CD4-positive, alpha-beta memory T cell (primary cell): ENCODE results near the gene PLAAT2. TPM values are rescaled to one million over a fixed set of nuclear protein-coding genes. Genes with fewer than 3 reads are reported as not detected.
"Not testable (repeated sequence)": the region's sequence is repeated elsewhere in the genome, so short reads cannot be mapped to it uniquely, and the experiment has no call there.

Experiments
- CTCF ChIA-PET: fragments of 350-600 bp; sonication (Branson Sonifier 250); formaldehyde crosslinking; loops from one replicate; lab custom pipeline; 2021; ENCODE audit warnings: inconsistent platforms; ENCODE audit not compliant: partially characterized antibody; lab: Charles Lee
- POLR2A ChIA-PET: fragments of 350-600 bp; sonication (Branson Sonifier 250); formaldehyde crosslinking; loops from one replicate; lab custom pipeline; 2021; ENCODE audit not compliant: partially characterized antibody; lab: Charles Lee
- DNase-seq, 5 donors: peaks; one replicate each; pipeline versions ENCODE4 v3.0.0 to v3.0.0-alpha.2; 2020 to 2022; ENCODE audit warnings: mixed read lengths in 1 of 5
- H3K27ac ChIP-seq: one replicate; pipeline ENCODE4 v1.7.0; 2013; ENCODE audit warnings: low read depth, low read length
- H3K27me3 ChIP-seq: 2 replicates; pipeline ENCODE4 v1.7.0; 2013; ENCODE audit warnings: mild to moderate bottlenecking, low read length, moderate library complexity; ENCODE audit not compliant: insufficient read depth
- H3K36me3 ChIP-seq: 2 replicates; pipeline ENCODE4 v1.7.0; 2013; ENCODE audit warnings: mild to moderate bottlenecking, low read length, moderate library complexity; ENCODE audit not compliant: insufficient read depth
- H3K4me1 ChIP-seq: 2 replicates; pipeline ENCODE4 v1.7.0; 2013; ENCODE audit warnings: mild to moderate bottlenecking, low read length, moderate library complexity; ENCODE audit not compliant: insufficient read depth
- H3K4me3 ChIP-seq, 2 donors: one replicate each; pipeline ENCODE4 v1.7.0; 2013; ENCODE audit warnings: low read length in 2 of 2, mild to moderate bottlenecking in 1 of 2
- H3K9me3 ChIP-seq, 2 donors: one replicate each; pipeline ENCODE4 v1.7.0; 2013; ENCODE audit warnings: low read length in 2 of 2, control low read depth in 1 of 2; ENCODE audit not compliant: control insufficient read depth in 1 of 2
- H3K27ac Mint-ChIP-seq, 7 donors: one replicate each; pipeline ENCODE4 v1.8.0; 2020 to 2021; ENCODE audit warnings: mixed read lengths in 7 of 7, mild to moderate bottlenecking in 6 of 7, inconsistent platforms in 3 of 7, moderate library complexity in 3 of 7
- H3K27me3 Mint-ChIP-seq, 2 donors: one replicate each; pipeline ENCODE4 v1.8.0; 2020 to 2021; ENCODE audit warnings: mixed read lengths in 2 of 2
- H3K36me3 Mint-ChIP-seq, 2 donors: one replicate each; pipeline ENCODE4 v1.8.0; 2020 to 2021; ENCODE audit warnings: mixed read lengths in 2 of 2, inconsistent platforms in 1 of 2, mild to moderate bottlenecking in 1 of 2
- H3K4me1 Mint-ChIP-seq, 4 donors: one replicate each; pipeline ENCODE4 v1.8.0; 2020 to 2021; ENCODE audit warnings: mixed read lengths in 4 of 4, mild to moderate bottlenecking in 1 of 4
- H3K4me3 Mint-ChIP-seq, 8 donors: one replicate each; pipeline ENCODE4 v1.8.0; 2020 to 2021; ENCODE audit warnings: mixed read lengths in 8 of 8, mild to moderate bottlenecking in 7 of 8, moderate library complexity in 6 of 8, inconsistent platforms in 3 of 8
- H3K9me3 Mint-ChIP-seq, 8 donors: one replicate each; pipeline ENCODE4 v1.8.0; 2020 to 2021; ENCODE audit warnings: mixed read lengths in 8 of 8, mild to moderate bottlenecking in 5 of 8, inconsistent platforms in 3 of 8, moderate library complexity in 1 of 8
- intact Hi-C: fragments of 100-400 bp; cut with micrococcal nuclease; formaldehyde crosslinking; loops from one replicate; pipeline ENCODE4 v1.15.1; 2023
- polyA plus RNA-seq, 2 donors: library from polyadenylated mRNA; unstranded; fragments of 300-500 nt; fragmentation: Illumina TruSeq; gene quantifications; one replicate each; pipeline ENCODE4 v1.2.3, GENCODE V29; 2021
- total RNA-seq, 2 experiments: library from RNA; stranded (reverse); gene quantifications; one replicate each; pipeline ENCODE4 v1.2.3, GENCODE V29; 2021

Gene PLAAT2
- total and polyA plus RNA-seq, 4 experiments from 2014 or later: 0.48 TPM; not detected in 3

DNA sequence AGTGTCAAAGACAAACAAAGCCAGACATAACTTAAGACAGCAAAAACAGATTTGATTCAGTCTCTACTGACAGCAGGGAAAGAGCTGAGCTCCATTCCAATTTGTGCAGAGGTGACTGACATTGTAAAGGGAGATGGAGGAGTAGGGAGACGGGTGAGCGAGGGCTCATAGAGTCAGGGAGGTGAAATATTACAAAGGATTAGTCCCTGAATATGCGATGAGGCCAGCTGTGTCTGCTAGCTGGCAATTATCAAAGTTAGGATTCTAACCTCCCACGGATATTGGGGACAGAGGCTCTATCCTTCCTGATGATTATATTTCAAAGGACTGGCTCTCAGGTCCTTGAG lies 8.3 kb downstream of the PLAAT2 start:
- Histone ChIP-seq H3K27ac (no peak overlapping the region), H3K4me3 (no peak overlapping the region), H3K4me1 (peaks cover 40% of the 10 kb centered on the region), H3K9me3 (no peaks in the 10 kb centered on the region), H3K36me3 (no peaks in the 10 kb centered on the region), H3K27me3 (no peaks in the 10 kb centered on the region)
- ChIA-PET POLR2A (interaction anchor here (4.9 to 7.1 kb wide), 2 partner anchors 18 to 22 kb away, joined by 42 to 132 read pairs; partner anchors contain the start of gene PLAAT4), CTCF (no interaction called here)
- intact Hi-C loops: no loop called here
- no peaks in the 10 kb centered on the region for H3K27me3 Mint-ChIP-seq
- peak overlapping the region in 3 of 8 donors; percentile 2 to 17 (median 12) for H3K4me3 Mint-ChIP-seq
- peak overlapping the region in 6 of 7 donors; percentile 48 to 95 (median 82) for H3K27ac Mint-ChIP-seq
- peaks cover 38 to 55% (median 46%) of the 10 kb centered on the region in 4 donors for H3K4me1 Mint-ChIP-seq
- no peaks in the 10 kb centered on the region for H3K9me3 Mint-ChIP-seq
- DNase-seq: no peak
- H3K36me3 Mint-ChIP-seq: no peaks in the 10 kb centered on the region

DNA sequence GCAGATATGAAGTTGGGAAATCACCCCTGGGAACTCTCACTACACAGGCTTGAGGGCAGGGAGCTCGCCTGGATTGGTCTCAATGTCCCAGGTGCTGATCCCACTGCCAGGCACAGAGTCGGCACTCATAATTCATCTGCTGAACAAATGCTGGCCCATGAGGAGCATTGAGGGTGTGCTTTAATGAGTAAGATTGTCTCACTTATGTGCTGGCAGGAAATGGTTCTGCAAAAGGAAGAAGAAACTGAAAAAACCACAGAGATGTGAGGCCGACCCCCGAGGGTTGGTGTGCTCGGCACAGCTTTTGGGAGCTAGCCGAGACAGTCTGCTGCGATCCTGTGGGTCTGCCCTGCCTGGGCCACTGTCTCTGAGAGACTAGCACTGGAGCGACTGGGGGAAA lies 9.4 kb downstream of the PLAAT2 start:
- peak overlapping the region; percentile 57 to 94 (median 89) for H3K4me3 Mint-ChIP-seq
- H3K9me3 ChIP-seq: no peaks in the 10 kb centered on the region
- H3K27me3 Mint-ChIP-seq: no peaks in the 10 kb centered on the region
- CTCF ChIA-PET: interaction anchor here (1.3 to 3.7 kb wide), 5 partner anchors 10 to 75 kb away, joined by 3 to 23 read pairs (median 7); partner anchors contain the start of genes PLAAT2 and PLAAT4
- peaks cover 38% of the 10 kb centered on the region for H3K4me1 ChIP-seq
- no peaks in the 10 kb centered on the region for H3K36me3 Mint-ChIP-seq
- POLR2A ChIA-PET: interaction anchor here (1.1 to 7.1 kb wide), 9 partner anchors 8 to 50 kb away, joined by 3 to 132 read pairs (median 9); partner anchors contain the start of gene PLAAT4
- H3K27ac ChIP-seq: peak overlapping the region; percentile 62
- no peaks in the 10 kb centered on the region for H3K27me3 ChIP-seq
- peak overlapping the region; percentile 84 to 98 (median 95) for H3K27ac Mint-ChIP-seq
- H3K36me3 ChIP-seq: no peaks in the 10 kb centered on the region
- DNase-seq: peak; percentile 38 to 77 (median 52)
- peaks cover 37 to 56% (median 45%) of the 10 kb centered on the region in 4 donors for H3K4me1 Mint-ChIP-seq
- no peaks in the 10 kb centered on the region for H3K9me3 Mint-ChIP-seq
- H3K4me3 ChIP-seq: peak overlapping the region in 1 of 2 donors; percentile 53
- intact Hi-C loops: loop anchor here (2.0 kb wide), 1 partner anchor 17 kb away; the partner anchor contains the start of gene PLAAT4

DNA sequence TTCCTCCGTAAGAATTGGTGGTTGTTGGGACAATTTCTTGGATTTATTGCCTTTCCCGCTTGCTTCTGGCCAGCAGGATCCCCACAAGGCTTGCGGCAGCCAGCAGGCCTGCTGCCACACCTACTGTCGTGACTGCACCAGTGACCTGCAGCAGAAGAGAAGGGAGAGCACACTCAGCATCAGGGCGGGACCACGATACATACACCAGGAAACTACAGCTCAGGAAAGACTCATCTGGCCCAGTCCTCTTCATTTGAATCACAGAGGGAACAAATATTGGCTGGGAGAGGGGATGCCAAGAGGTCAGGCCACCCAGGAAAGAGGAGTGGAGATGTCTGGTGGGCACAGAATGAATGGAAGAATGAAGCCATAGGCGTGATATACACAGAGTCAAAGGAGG lies 10.3 kb downstream of the PLAAT2 start:
- H3K36me3 ChIP-seq: no peaks in the 10 kb centered on the region
- no peak overlapping the region for H3K4me3 ChIP-seq
- H3K4me1 Mint-ChIP-seq: peaks cover 37 to 56% (median 45%) of the 10 kb centered on the region in 4 donors
- CTCF ChIA-PET: interaction anchor here (1.3 to 3.7 kb wide), 5 partner anchors 10 to 74 kb away, joined by 3 to 23 read pairs (median 7); partner anchors contain the start of genes PLAAT2 and PLAAT4
- intact Hi-C loops: loop anchor here (2.0 kb wide), 1 partner anchor 16 kb away; the partner anchor contains the start of gene PLAAT4
- no peak for DNase-seq
- no peaks in the 10 kb centered on the region for H3K9me3 Mint-ChIP-seq
- H3K27ac Mint-ChIP-seq: peak overlapping the region; percentile 84 to 98 (median 95)
- POLR2A ChIA-PET: interaction anchor here (0.6 to 7.1 kb wide), 9 partner anchors 8 to 126 kb away, joined by 3 to 132 read pairs (median 13); partner anchors contain the start of gene PLAAT4
- H3K9me3 ChIP-seq: no peaks in the 10 kb centered on the region
- H3K27me3 Mint-ChIP-seq: no peaks in the 10 kb centered on the region
- peak overlapping the region in 7 of 8 donors; percentile 29 to 90 (median 65) for H3K4me3 Mint-ChIP-seq
- H3K4me1 ChIP-seq: peaks cover 38% of the 10 kb centered on the region
- peak overlapping the region; percentile 62 for H3K27ac ChIP-seq
- H3K27me3 ChIP-seq: no peaks in the 10 kb centered on the region
- H3K36me3 Mint-ChIP-seq: peaks cover 2 to 5% of the 10 kb centered on the region in 2 donors

DNA sequence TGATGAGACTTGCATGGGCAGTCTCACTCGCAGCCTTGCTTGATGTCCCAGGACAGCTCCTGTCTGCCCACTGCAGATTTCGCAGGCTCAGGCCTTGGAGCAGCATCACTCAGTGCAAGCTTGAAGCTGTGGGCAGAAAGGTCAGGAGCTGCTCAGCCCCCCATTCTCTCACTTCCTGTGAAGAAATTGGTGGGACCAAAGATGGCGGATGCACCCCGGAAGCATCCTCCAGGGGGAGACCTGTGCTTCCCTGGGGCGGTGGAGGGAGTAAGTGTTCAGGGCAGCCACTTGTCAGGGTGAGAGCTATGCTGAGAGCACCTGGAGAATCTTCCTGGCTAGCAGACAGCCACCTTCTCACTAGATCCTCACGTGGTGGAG lies 11.3 kb downstream of the PLAAT2 start:
- H3K27ac Mint-ChIP-seq: peak overlapping the region in 4 of 7 donors; percentile 66 to 93 (median 84)
- peak overlapping the region in 1 of 2 donors; percentile 27 for H3K4me3 ChIP-seq
- intact Hi-C loops: loop anchor here (2.0 kb wide), 1 partner anchor 15 kb away; the partner anchor contains the start of gene PLAAT4
- no peaks in the 10 kb centered on the region for H3K27me3 Mint-ChIP-seq
- ChIA-PET CTCF (interaction anchor here (1.0 to 3.7 kb wide), 6 partner anchors 12 to 72 kb away, joined by 3 to 23 read pairs (median 4); partner anchors contain the start of genes PLAAT2 and PLAAT4), POLR2A (interaction anchor here (0.6 to 7.1 kb wide), 14 partner anchors 9 to 1759 kb away, joined by 3 to 132 read pairs (median 7); partner anchors contain the start of genes FEN1, PLAAT2 and PLAAT4)
- no peak for DNase-seq
- peaks cover 38% of the 10 kb centered on the region for H3K4me1 ChIP-seq
- H3K9me3 ChIP-seq: no peaks in the 10 kb centered on the region
- peaks cover 9 to 10% of the 10 kb centered on the region in 2 donors for H3K36me3 Mint-ChIP-seq
- H3K27me3 ChIP-seq: no peaks in the 10 kb centered on the region
- H3K4me1 Mint-ChIP-seq: peaks cover 37 to 56% (median 45%) of the 10 kb centered on the region in 4 donors
- no peak overlapping the region for H3K27ac ChIP-seq
- H3K4me3 Mint-ChIP-seq: peak overlapping the region in 6 of 8 donors; percentile 77 to 89 (median 84)
- no peaks in the 10 kb centered on the region for H3K9me3 Mint-ChIP-seq
- H3K36me3 ChIP-seq: no peaks in the 10 kb centered on the region

DNA sequence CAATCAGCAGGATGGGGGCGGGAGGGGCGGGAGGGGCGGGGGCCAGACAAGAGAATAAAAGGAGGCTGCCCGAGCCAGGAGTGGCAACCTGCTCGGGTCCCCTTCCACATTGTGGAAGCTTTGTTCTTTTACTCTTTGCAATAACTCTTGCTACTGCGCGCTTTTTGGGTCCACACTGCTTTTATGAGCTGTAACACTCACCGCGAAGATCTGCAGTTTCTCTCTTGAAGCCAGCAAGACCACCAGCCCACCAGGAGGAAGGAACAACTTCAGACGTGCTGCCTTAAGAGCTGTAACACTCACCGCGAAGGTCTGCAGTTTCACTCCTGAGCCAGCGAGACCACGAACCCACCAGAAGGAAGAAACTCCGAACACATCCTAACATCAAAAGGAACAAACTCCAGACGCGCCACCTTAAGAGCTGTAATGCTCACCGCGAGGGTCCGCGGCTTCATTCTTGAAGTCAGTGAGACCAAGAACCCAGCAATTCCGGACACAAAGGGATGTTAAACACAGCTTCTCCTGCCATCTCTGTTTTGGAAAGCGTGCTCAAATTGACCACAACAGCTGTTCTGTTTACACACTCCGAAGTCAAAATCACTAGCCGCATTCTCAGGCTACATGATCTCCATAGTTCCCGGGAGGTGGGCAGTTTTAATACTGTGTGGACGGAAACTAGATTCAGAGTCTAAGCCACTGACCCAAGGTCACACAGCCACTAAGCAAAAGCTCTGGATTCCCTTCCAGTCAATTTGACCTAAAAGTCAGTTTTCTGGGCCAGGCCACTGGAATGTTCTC lies 11.9 kb downstream of the PLAAT2 start:
- POLR2A ChIA-PET: interaction anchor here (0.6 to 7.1 kb wide), 16 partner anchors 10 to 1758 kb away, joined by 3 to 132 read pairs (median 4); partner anchors contain the start of genes FEN1, PLAAT2, PLAAT3 and PLAAT4
- CTCF ChIA-PET: interaction anchor here (1.0 to 3.7 kb wide), 6 partner anchors 12 to 71 kb away, joined by 3 to 23 read pairs (median 4); partner anchors contain the start of genes PLAAT2 and PLAAT4
- H3K27ac Mint-ChIP-seq: peak overlapping the region; percentile 76 to 93 (median 88)
- H3K4me3 Mint-ChIP-seq: peak overlapping the region; percentile 48 to 89 (median 82)
- intact Hi-C loops: no loop called here
- Histone ChIP-seq H3K27me3 (no peaks in the 10 kb centered on the region), H3K36me3 (peaks cover 4% of the 10 kb centered on the region), H3K4me1 (peaks cover 38% of the 10 kb centered on the region), H3K27ac (no peak overlapping the region), H3K4me3 (peak overlapping the region in 1 of 2 donors; percentile 27), H3K9me3 (no peaks in the 10 kb centered on the region)
- no peak for DNase-seq
- H3K4me1 Mint-ChIP-seq: peaks cover 39 to 56% (median 44%) of the 10 kb centered on the region in 4 donors
- H3K9me3 Mint-ChIP-seq: no peaks in the 10 kb centered on the region
- peaks cover 15 to 16% of the 10 kb centered on the region in 2 donors for H3K36me3 Mint-ChIP-seq
- H3K27me3 Mint-ChIP-seq: no peaks in the 10 kb centered on the region

DNA sequence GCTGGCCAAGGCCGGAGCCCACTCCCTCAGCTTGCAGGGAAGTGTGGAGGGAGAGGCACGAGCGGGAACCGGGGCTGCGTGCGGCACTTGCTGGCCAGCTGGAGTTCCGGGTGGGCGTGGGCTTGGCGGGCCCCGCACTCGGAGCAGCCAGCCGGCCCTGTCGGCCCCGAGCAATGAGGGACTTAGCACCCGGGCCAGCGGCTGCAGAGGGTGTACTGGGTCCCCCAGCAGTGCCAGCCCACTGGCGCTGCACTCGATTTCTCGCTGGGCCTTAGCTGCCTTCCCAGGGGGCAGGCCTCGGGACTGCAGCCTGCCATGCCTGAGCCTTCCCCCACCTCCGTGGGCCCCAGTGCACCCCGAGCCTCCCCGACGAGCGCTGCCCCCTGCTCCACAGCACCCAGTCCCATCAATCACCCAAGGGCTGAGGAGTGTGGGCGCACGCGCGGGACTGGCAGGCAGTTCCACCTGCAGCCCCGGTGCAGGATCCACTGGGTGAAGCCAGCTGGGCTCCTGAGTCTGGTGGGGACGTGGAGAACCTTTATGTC lies 13.0 kb downstream of the PLAAT2 start:
- Mint-ChIP-seq H3K4me1 (peaks cover 35 to 50% (median 43%) of the 10 kb centered on the region in 4 donors), H3K36me3 (peaks cover 24 to 26% of the 10 kb centered on the region in 2 donors)
- ChIA-PET CTCF (interaction anchor here (2.3 to 3.7 kb wide), 2 partner anchors 13 to 70 kb away, joined by 9 to 23 read pairs; partner anchors contain the start of gene PLAAT4), POLR2A (interaction anchor here (1.2 to 7.1 kb wide), 7 partner anchors 13 to 63 kb away, joined by 3 to 132 read pairs (median 9); partner anchors contain the start of genes PLAAT3 and PLAAT4)
- DNase-seq, H3K9me3 ChIP-seq, intact Hi-C loops, H3K27ac ChIP-seq, H3K27me3 ChIP-seq, H3K9me3 Mint-ChIP-seq, H3K27ac Mint-ChIP-seq, H3K27me3 Mint-ChIP-seq, H3K4me3 ChIP-seq, H3K4me3 Mint-ChIP-seq: not testable (repeated sequence)
- Histone ChIP-seq H3K36me3 (peaks cover 14% of the 10 kb centered on the region), H3K4me1 (peaks cover 38% of the 10 kb centered on the region)
